Stimulated activated CD4-positive, alpha-beta T cell treated with anti-CD3 and anti-CD28 coated beads, Interleukin-1b, Interleukin-23, amount 100 ng/mL, for 4 hours (primary cell): ENCODE data around the gene CARTPT.

Source experiments
- DNase-seq, 2 donors: peaks; one replicate each; pipeline ENCODE4 v3.0.0-alpha.2; 2020; ENCODE audit warnings: low read depth in 2 of 2

CARTPT gene

GRCh38 chr5:71719063-71719964, at the start of gene CARTPT:
TSS of gene CARTPT (plus strand) at chr5:71719275. CDS start at chr5:71719294, 19 bp downstream.
- DNase-seq = no peak

GRCh38 chr5:71677977-71678376, 41.1 kb upstream of the CARTPT start:
- DNase-seq = no peak

- DNase-seq = no peak
Observed at GRCh38 chr5:71679714-71680113, 39.4 kb upstream of the CARTPT start.

- DNase-seq = no peak
Observed at GRCh38 chr5:71680510-71680909, 38.6 kb upstream of the CARTPT start.

GRCh38 chr5:71681296-71681695, 37.8 kb upstream of the CARTPT start:
- no peak for DNase-seq

DNA sequence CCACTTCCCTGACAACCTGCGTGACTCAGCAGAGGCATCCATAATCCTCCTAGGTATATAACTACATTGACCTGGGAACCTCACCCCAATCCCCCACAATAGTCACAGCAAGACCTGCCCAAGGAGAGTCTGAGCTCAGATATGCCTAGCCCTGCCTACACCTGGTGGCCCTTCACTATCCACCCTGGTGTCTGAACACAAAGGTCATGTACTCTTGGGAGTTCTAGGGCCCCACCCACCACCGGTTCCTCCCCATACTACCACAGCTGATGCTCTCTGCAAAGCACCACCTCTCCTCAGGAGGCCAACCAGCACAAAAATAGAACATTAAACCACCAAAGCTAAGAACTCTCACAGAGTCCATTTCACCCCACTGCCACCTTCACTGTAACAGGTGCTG, 34.8 kb upstream of the CARTPT start:
- DNase-seq = no peak

GRCh38 chr5:71693828-71694427, 25.1 kb upstream of the CARTPT start:
- no peak for DNase-seq

- no peak for DNase-seq
Observed at GRCh38 chr5:71695071-71695470, 24.0 kb upstream of the CARTPT start.

DNA sequence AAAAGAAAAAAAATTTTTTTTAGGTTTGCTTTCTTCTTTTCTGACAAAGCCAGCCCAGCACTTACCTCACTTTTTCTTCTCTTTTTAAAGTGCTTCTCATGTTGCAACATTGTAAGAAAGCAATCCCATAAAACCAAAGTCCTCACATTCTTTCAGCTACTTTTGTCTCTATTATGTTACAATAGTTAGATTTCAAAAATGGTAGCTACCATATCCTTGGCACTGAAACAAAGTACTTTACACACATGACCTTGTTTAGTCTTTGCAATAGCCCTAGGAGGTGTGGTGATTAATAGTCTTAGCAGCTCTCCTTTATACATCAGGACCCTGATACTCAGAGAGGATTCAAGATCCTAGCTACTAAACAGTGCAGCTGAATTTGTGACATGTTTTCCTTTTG, 23.5 kb upstream of the CARTPT start:
- DNase-seq = no peak

GRCh38 chr5:71697967-71698366, 21.1 kb upstream of the CARTPT start:
- DNase-seq = no peak

GRCh38 chr5:71699233-71699632, 19.8 kb upstream of the CARTPT start:
- DNase-seq = no peak

- no peak for DNase-seq
Observed at GRCh38 chr5:71699751-71700150, 19.3 kb upstream of the CARTPT start.

DNA sequence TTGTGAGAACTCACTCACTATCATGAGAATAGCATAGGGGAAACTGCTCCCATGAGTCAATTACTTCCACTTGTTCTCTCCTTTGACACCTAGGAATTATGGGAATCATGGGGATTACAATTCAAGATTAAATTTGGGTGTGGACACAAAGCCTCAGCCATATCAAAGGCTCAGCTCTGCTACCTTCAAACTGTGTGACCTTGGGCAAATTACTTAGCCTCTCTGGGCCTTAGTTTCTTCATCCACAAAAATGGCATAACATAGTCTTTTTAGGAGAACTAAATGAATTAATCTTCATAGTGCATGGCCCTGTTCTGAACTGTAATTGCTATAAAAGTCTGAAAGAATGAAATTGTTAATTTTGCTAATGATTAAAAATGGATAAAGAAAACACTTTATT, 18.3 kb upstream of the CARTPT start:
- DNase-seq = no peak

- no peak for DNase-seq
Observed at GRCh38 chr5:71701407-71701806, 17.7 kb upstream of the CARTPT start.

GRCh38 chr5:71703941-71704340, 15.1 kb upstream of the CARTPT start:
- no peak for DNase-seq

- no peak for DNase-seq
Observed at GRCh38 chr5:71705421-71705820, 13.7 kb upstream of the CARTPT start.

- DNase-seq = no peak
Observed at GRCh38 chr5:71706906-71707305, 12.2 kb upstream of the CARTPT start.

GRCh38 chr5:71711610-71712009, 7.5 kb upstream of the CARTPT start:
- no peak for DNase-seq

DNA sequence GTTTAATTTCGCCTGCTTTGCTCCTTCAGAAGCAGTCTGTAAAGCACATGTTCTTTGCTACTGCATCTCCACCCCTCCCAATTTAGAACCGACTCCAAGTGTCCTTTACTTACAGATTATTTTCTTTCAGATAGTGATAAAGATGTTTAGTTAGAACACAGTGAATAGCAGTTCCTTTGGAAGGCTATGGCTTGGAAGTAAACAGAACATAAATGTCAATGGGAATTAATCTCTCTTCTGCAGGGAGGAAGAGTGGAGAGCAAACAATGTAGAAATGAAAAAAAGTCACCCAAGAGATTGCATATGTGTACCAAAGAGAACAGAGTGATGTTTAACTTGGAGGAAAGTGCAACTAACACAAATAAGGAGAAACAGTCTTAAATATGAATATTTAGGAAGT, 4.2 kb upstream of the CARTPT start:
- DNase-seq = no peak

GRCh38 chr5:71727978-71728377, 8.9 kb downstream of the CARTPT start:
- no peak for DNase-seq

GRCh38 chr5:71731015-71731414, 11.9 kb downstream of the CARTPT start:
- no peak for DNase-seq

- no peak for DNase-seq
Observed at GRCh38 chr5:71732011-71732410, 12.9 kb downstream of the CARTPT start.

- no peak for DNase-seq
Observed at GRCh38 chr5:71734141-71734540, 15.1 kb downstream of the CARTPT start.
